Naive thymus-derived CD4-positive, alpha-beta T cell (primary cell): ENCODE results near the gene KLK7. TPM values are rescaled to one million over a fixed set of nuclear protein-coding genes. Genes with fewer than 3 reads are reported as not detected.

Experiments
- ATAC-seq: fragments of 150-1000 bp; cut with Tn5 transposase; 2 replicates; pipeline ENCODE4 v1.10.0; 2021; ENCODE audit warnings: mild to moderate bottlenecking, moderate library complexity
- CTCF ChIA-PET: fragments of 350-600 bp; sonication (Branson Sonifier 250); formaldehyde crosslinking; loops from one replicate; lab custom pipeline; 2021; ENCODE audit warnings: antibody characterized with exemption; lab: Charles Lee
- POLR2A ChIA-PET: fragments of 350-600 bp; sonication (Branson Sonifier 250); formaldehyde crosslinking; loops from one replicate; lab custom pipeline; 2021; ENCODE audit warnings: antibody characterized with exemption, inconsistent platforms; lab: Charles Lee
- DNase-seq, 9 donors: peaks; one replicate each; pipeline versions ENCODE4 v3.0.0 to v3.0.0-alpha.2; 2020 to 2022; ENCODE audit warnings: mixed read lengths in 1 of 9
- H3K27ac ChIP-seq: one replicate; pipeline ENCODE4 v1.7.0; 2013; ENCODE audit warnings: mild to moderate bottlenecking, low read depth, low read length, moderate library complexity
- H3K27me3 ChIP-seq, 2 donors: one replicate each; pipeline ENCODE4 v1.7.0; 2013; ENCODE audit warnings: low read length in 2 of 2, mild to moderate bottlenecking in 2 of 2, moderate library complexity in 2 of 2; ENCODE audit not compliant: control insufficient read depth in 2 of 2, insufficient read depth in 2 of 2
- H3K36me3 ChIP-seq, 3 experiments: 1 replicate in 2 of 3; 2 replicates in 1 of 3; pipeline ENCODE4 v1.7.0; 2013; ENCODE audit warnings: low read length in 3 of 3, mild to moderate bottlenecking in 3 of 3, moderate library complexity in 1 of 3; ENCODE audit not compliant: insufficient read depth in 3 of 3, control insufficient read depth in 2 of 3
- H3K4me1 ChIP-seq, 2 donors: one replicate each; pipeline ENCODE4 v1.7.0; 2013; ENCODE audit warnings: low read length in 2 of 2, mild to moderate bottlenecking in 2 of 2, moderate library complexity in 1 of 2; ENCODE audit not compliant: control insufficient read depth in 2 of 2, insufficient read depth in 2 of 2
- H3K4me3 ChIP-seq: 2 replicates; pipeline ENCODE4 v1.7.0; 2013; ENCODE audit warnings: mild to moderate bottlenecking, low read length
- H3K9me3 ChIP-seq, 3 experiments: 1 replicate in 2 of 3; 2 replicates in 1 of 3; pipeline ENCODE4 v1.7.0; 2013; ENCODE audit warnings: low read length in 3 of 3; ENCODE audit not compliant: control insufficient read depth in 2 of 3
- H3K27ac Mint-ChIP-seq, 9 donors: one replicate each; pipeline ENCODE4 v1.8.0; 2020 to 2022; ENCODE audit warnings: mixed read lengths in 9 of 9, mild to moderate bottlenecking in 8 of 9, moderate library complexity in 5 of 9, inconsistent platforms in 2 of 9
- H3K27me3 Mint-ChIP-seq, 5 donors: one replicate each; pipeline ENCODE4 v1.8.0; 2021 to 2022; ENCODE audit warnings: mixed read lengths in 5 of 5, mild to moderate bottlenecking in 1 of 5
- H3K36me3 Mint-ChIP-seq, 5 donors: one replicate each; pipeline ENCODE4 v1.8.0; 2020 to 2022; ENCODE audit warnings: mixed read lengths in 5 of 5, mild to moderate bottlenecking in 3 of 5, inconsistent platforms in 1 of 5
- H3K4me1 Mint-ChIP-seq, 7 donors: one replicate each; pipeline ENCODE4 v1.8.0; 2020 to 2022; ENCODE audit warnings: mixed read lengths in 7 of 7, mild to moderate bottlenecking in 3 of 7, inconsistent platforms in 1 of 7
- H3K4me3 Mint-ChIP-seq, 10 donors: one replicate each; pipeline ENCODE4 v1.8.0; 2020 to 2022; ENCODE audit warnings: mild to moderate bottlenecking in 10 of 10, mixed read lengths in 10 of 10, moderate library complexity in 6 of 10, inconsistent platforms in 2 of 10
- H3K9me3 Mint-ChIP-seq, 11 donors: one replicate each; pipeline ENCODE4 v1.8.0; 2020 to 2022; ENCODE audit warnings: mixed read lengths in 11 of 11, mild to moderate bottlenecking in 4 of 11, inconsistent platforms in 1 of 11, moderate library complexity in 1 of 11
- intact Hi-C, 2 donors: fragments of 100-400 bp; cut with micrococcal nuclease; formaldehyde crosslinking; loops; one replicate each; pipeline ENCODE4 v1.15.1; 2023
- polyA plus RNA-seq, 2 donors: library from polyadenylated mRNA; unstranded; fragments of 300-500 nt; fragmentation: Illumina TruSeq; gene quantifications; one replicate each; pipeline ENCODE4 v1.2.3, GENCODE V29; 2021
- total RNA-seq, 6 experiments: library from RNA in 5 of 6; stranded (reverse) in 5 of 6; gene quantifications; 1 replicate in 5 of 6; 2 replicates in 1 of 6; pipeline ENCODE4 v1.2.3 and lab custom pipeline; 2021 to 2026

KLK7 gene
- total and polyA plus RNA-seq, 7 experiments from 2014 or later = not detected

GRCh38 chr19:51015691-51016267, 32.1 kb upstream of the KLK7 start:
- no peaks in the 10 kb centered on the region for H3K36me3 ChIP-seq
- peaks cover 0 to 7% (median 0%) of the 10 kb centered on the region in 5 donors for H3K36me3 Mint-ChIP-seq
- peaks cover 60 to 76% (median 64%) of the 10 kb centered on the region in 5 donors for H3K27me3 Mint-ChIP-seq
- H3K4me1 ChIP-seq = no peaks in the 10 kb centered on the region
- intact Hi-C loops = no loop called here
- ATAC-seq = no peak
- H3K27me3 ChIP-seq = peaks cover 0 to 8% of the 10 kb centered on the region in 2 donors
- H3K27ac ChIP-seq = no peak overlapping the region
- no peak overlapping the region for H3K4me3 ChIP-seq
- ChIA-PET CTCF (no interaction called here), POLR2A (no interaction called here)
- no peak for DNase-seq
- no peaks in the 10 kb centered on the region for H3K9me3 ChIP-seq
- H3K27ac Mint-ChIP-seq = no peak overlapping the region
- H3K4me1 Mint-ChIP-seq = peaks cover 17 to 25% (median 23%) of the 10 kb centered on the region in 7 donors
- H3K4me3 Mint-ChIP-seq = peak overlapping the region in 2 of 10 donors; percentile 19 to 54
- H3K9me3 Mint-ChIP-seq = peaks cover 0 to 3% (median 0%) of the 10 kb centered on the region in 11 donors

- Histone ChIP-seq H3K4me1 (no peaks in the 10 kb centered on the region), H3K9me3 (no peaks in the 10 kb centered on the region), H3K27me3 (peaks cover 0 to 8% of the 10 kb centered on the region in 2 donors), H3K4me3 (no peak overlapping the region), H3K36me3 (no peaks in the 10 kb centered on the region), H3K27ac (no peak overlapping the region)
- peaks cover 0 to 3% (median 0%) of the 10 kb centered on the region in 11 donors for H3K9me3 Mint-ChIP-seq
- peaks cover 48 to 79% (median 63%) of the 10 kb centered on the region in 5 donors for H3K27me3 Mint-ChIP-seq
- DNase-seq = no peak
- CTCF ChIA-PET = no interaction called here
- H3K4me1 Mint-ChIP-seq = peaks cover 13 to 20% (median 17%) of the 10 kb centered on the region in 7 donors
- peaks cover 0 to 7% (median 0%) of the 10 kb centered on the region in 5 donors for H3K36me3 Mint-ChIP-seq
- ATAC-seq = no peak
- intact Hi-C loops = no loop called here
- H3K27ac Mint-ChIP-seq = peak overlapping the region in 1 of 9 donors; percentile 2
- no peak overlapping the region for H3K4me3 Mint-ChIP-seq
- POLR2A ChIA-PET = no interaction called here
Observed at GRCh38 chr19:51014242-51014641, 30.5 kb upstream of the KLK7 start.

- no peaks in the 10 kb centered on the region for H3K36me3 ChIP-seq
- peaks cover 35 to 76% (median 54%) of the 10 kb centered on the region in 5 donors for H3K27me3 Mint-ChIP-seq
- POLR2A ChIA-PET = no interaction called here
Observed at GRCh38 chr19:51012661-51013190, 29.0 kb upstream of the KLK7 start.

GRCh38 chr19:51010066-51010795, 26.5 kb upstream of the KLK7 start:
- H3K27ac ChIP-seq = no peak overlapping the region
- H3K36me3 Mint-ChIP-seq = peaks cover 0 to 3% (median 0%) of the 10 kb centered on the region in 5 donors
- no peak overlapping the region for H3K27ac Mint-ChIP-seq
- H3K36me3 ChIP-seq = no peaks in the 10 kb centered on the region
- DNase-seq (no peak), ATAC-seq (no peak)
- intact Hi-C loops = no loop called here
- ChIA-PET POLR2A (no interaction called here), CTCF (no interaction called here)
- peaks cover 0 to 11% (median 0%) of the 10 kb centered on the region in 7 donors for H3K4me1 Mint-ChIP-seq
- peaks cover 0 to 3% (median 0%) of the 10 kb centered on the region in 11 donors for H3K9me3 Mint-ChIP-seq
- H3K9me3 ChIP-seq = no peaks in the 10 kb centered on the region
- peaks cover 0 to 3% of the 10 kb centered on the region in 2 donors for H3K27me3 ChIP-seq
- H3K27me3 Mint-ChIP-seq = peaks cover 14 to 60% (median 39%) of the 10 kb centered on the region in 5 donors
- H3K4me1 ChIP-seq = no peaks in the 10 kb centered on the region
- no peak overlapping the region for H3K4me3 ChIP-seq
- H3K4me3 Mint-ChIP-seq = no peak overlapping the region

More at GRCh38 chr19:51012661-51013190, 29.0 kb upstream of the KLK7 start:
- ATAC-seq = no peak
- Histone ChIP-seq H3K27ac (no peak overlapping the region), H3K27me3 (peaks cover 0 to 8% of the 10 kb centered on the region in 2 donors), H3K4me1 (no peaks in the 10 kb centered on the region), H3K9me3 (no peaks in the 10 kb centered on the region), H3K4me3 (no peak overlapping the region)
- peaks cover 0 to 6% (median 0%) of the 10 kb centered on the region in 5 donors for H3K36me3 Mint-ChIP-seq
- DNase-seq = no peak
- CTCF ChIA-PET = interaction anchor here (0.7 kb wide), 1 partner anchor 149 kb away, joined by 3 read pairs; no protein-coding TSS in a partner anchor
- no peak overlapping the region for H3K27ac Mint-ChIP-seq
- no peak overlapping the region for H3K4me3 Mint-ChIP-seq
- peaks cover 5 to 11% (median 8%) of the 10 kb centered on the region in 7 donors for H3K4me1 Mint-ChIP-seq
- intact Hi-C loops = no loop called here
- H3K9me3 Mint-ChIP-seq = peaks cover 0 to 3% (median 0%) of the 10 kb centered on the region in 11 donors

- Histone ChIP-seq H3K27ac (no peak overlapping the region), H3K4me3 (no peak overlapping the region), H3K4me1 (no peaks in the 10 kb centered on the region), H3K36me3 (no peaks in the 10 kb centered on the region), H3K9me3 (no peaks in the 10 kb centered on the region), H3K27me3 (no peaks in the 10 kb centered on the region)
- Mint-ChIP-seq H3K27me3 (peaks cover 5 to 51% (median 29%) of the 10 kb centered on the region in 5 donors), H3K36me3 (peaks cover 0 to 3% (median 0%) of the 10 kb centered on the region in 5 donors), H3K4me3 (no peak overlapping the region), H3K27ac (no peak overlapping the region), H3K4me1 (peaks cover 0 to 4% (median 0%) of the 10 kb centered on the region in 7 donors), H3K9me3 (peaks cover 0 to 3% (median 0%) of the 10 kb centered on the region in 11 donors)
- intact Hi-C loops = no loop called here
- CTCF ChIA-PET = no interaction called here
- POLR2A ChIA-PET = no interaction called here
- no peak for ATAC-seq
- DNase-seq = no peak
Observed at GRCh38 chr19:51009061-51009891, 25.6 kb upstream of the KLK7 start.

GRCh38 chr19:51007488-51007887, 23.8 kb upstream of the KLK7 start:
- ChIA-PET POLR2A (no interaction called here), CTCF (no interaction called here)
- H3K4me1 ChIP-seq = no peaks in the 10 kb centered on the region
- no peak for ATAC-seq
- Mint-ChIP-seq H3K4me3 (no peak overlapping the region), H3K27me3 (peaks cover 0 to 46% (median 31%) of the 10 kb centered on the region in 5 donors), H3K4me1 (peaks cover 0 to 4% (median 0%) of the 10 kb centered on the region in 7 donors), H3K9me3 (peaks cover 0 to 3% (median 0%) of the 10 kb centered on the region in 11 donors), H3K36me3 (peaks cover 0 to 3% (median 0%) of the 10 kb centered on the region in 5 donors), H3K27ac (peak overlapping the region in 1 of 9 donors; percentile 32)
- intact Hi-C loops = no loop called here
- peaks cover 0 to 1% of the 10 kb centered on the region in 2 donors for H3K27me3 ChIP-seq
- DNase-seq = no peak
- H3K27ac ChIP-seq = no peak overlapping the region
- H3K9me3 ChIP-seq = no peaks in the 10 kb centered on the region
- no peak overlapping the region for H3K4me3 ChIP-seq
- H3K36me3 ChIP-seq = no peaks in the 10 kb centered on the region
